ENCODE results near the gene MTHFD1. TPM values are rescaled to one million over a fixed set of nuclear protein-coding genes. Genes with fewer than 3 reads are reported as not detected.

Gene MTHFD1
- polyA plus RNA-seq, 3 donors: 11.8 to 21.3 (median 14.3) TPM

GRCh38 chr14:64444984-64445845, 57.1 kb downstream of the MTHFD1 start:
- no peak overlapping the region for H2AFZ ChIP-seq (ENCODE audit: insufficient read depth, low read depth, low read length, poor library complexity, severe bottlenecking)
- Mint-ChIP-seq H3K4me1 (no peaks in the 10 kb centered on the region), H3K27me3 (ENCODE audit: low read depth in 3 of 3) (no peaks in the 10 kb centered on the region), H3K9me3 (no peaks in the 10 kb centered on the region), H3K4me3 (no peak overlapping the region), H3K27ac (peak overlapping the region in 1 of 7 donors; percentile 72), H3K36me3 (peaks cover 51 to 61% of the 10 kb centered on the region in 2 donors)
- no peak overlapping the region for H3K27ac ChIP-seq (ENCODE audit: low read depth in 1 of 2, low read length in 2 of 2)
- no peak for DNase-seq
- H3K4me3 ChIP-seq (replicated peaks in 1 of 3; ENCODE audit: low read depth in 2 of 3, low read length in 3 of 3): no peak overlapping the region
- no peak overlapping the region for H3K4me2 ChIP-seq (replicated peaks; ENCODE audit: extremely low read depth, low read length, poor library complexity, severe bottlenecking)
- intact Hi-C loops (cut with micrococcal nuclease): no loop called here
- H3K4me1 ChIP-seq (ENCODE audit: control insufficient read depth in 1 of 2, insufficient read depth in 2 of 2, low read length in 2 of 2): no peaks in the 10 kb centered on the region
- no peaks in the 10 kb centered on the region for H3K79me2 ChIP-seq (ENCODE audit: insufficient read depth, low read length)
- no peak for TF ChIP-seq CTCF (IDR thresholded peaks at IDR 0.05)
- WGBS (ENCODE audit: insufficient coverage): no CpG with 5 or more reads among the region's 7 CpGs
- no peaks in the 10 kb centered on the region for H3K27me3 ChIP-seq (ENCODE audit: control insufficient read depth in 2 of 2, insufficient read depth in 2 of 2, low read length in 2 of 2)
- H3K9ac ChIP-seq (ENCODE audit: insufficient read depth, low read length, poor library complexity, severe bottlenecking): no peak overlapping the region
- no peaks in the 10 kb centered on the region for H3K9me3 ChIP-seq (replicated peaks in 1 of 2; ENCODE audit: control insufficient read depth in 1 of 2, insufficient read depth in 1 of 2, low read length in 2 of 2)
- peaks cover 32 to 84% of the 10 kb centered on the region in 2 donors for H3K36me3 ChIP-seq (replicated peaks in 1 of 2; ENCODE audit: control insufficient read depth in 1 of 2, insufficient read depth in 2 of 2, low read length in 2 of 2)
- H4K20me1 ChIP-seq (ENCODE audit: insufficient read depth, low read length): no peaks in the 10 kb centered on the region

GRCh38 chr14:64447876-64448670, 59.9 kb downstream of the MTHFD1 start:
- Histone ChIP-seq H3K9ac (ENCODE audit: insufficient read depth, low read length, poor library complexity, severe bottlenecking) (no peak overlapping the region), H3K27me3 (ENCODE audit: control insufficient read depth in 2 of 2, insufficient read depth in 2 of 2, low read length in 2 of 2) (no peaks in the 10 kb centered on the region), H3K9me3 (replicated peaks in 1 of 2; ENCODE audit: control insufficient read depth in 1 of 2, insufficient read depth in 1 of 2, low read length in 2 of 2) (no peaks in the 10 kb centered on the region), H3K4me1 (ENCODE audit: control insufficient read depth in 1 of 2, insufficient read depth in 2 of 2, low read length in 2 of 2) (no peaks in the 10 kb centered on the region), H4K20me1 (ENCODE audit: insufficient read depth, low read length) (no peaks in the 10 kb centered on the region), H3K36me3 (replicated peaks in 1 of 2; ENCODE audit: control insufficient read depth in 1 of 2, insufficient read depth in 2 of 2, low read length in 2 of 2) (peaks cover 32 to 77% of the 10 kb centered on the region in 2 donors), H3K4me2 (replicated peaks; ENCODE audit: extremely low read depth, low read length, poor library complexity, severe bottlenecking) (no peak overlapping the region), H3K4me3 (replicated peaks in 1 of 3; ENCODE audit: low read depth in 2 of 3, low read length in 3 of 3) (no peak overlapping the region), H3K27ac (ENCODE audit: low read depth in 1 of 2, low read length in 2 of 2) (no peak overlapping the region), H3K79me2 (ENCODE audit: insufficient read depth, low read length) (no peaks in the 10 kb centered on the region), H2AFZ (ENCODE audit: insufficient read depth, low read depth, low read length, poor library complexity, severe bottlenecking) (no peak overlapping the region)
- intact Hi-C loops (cut with micrococcal nuclease): no loop called here
- Mint-ChIP-seq H3K27me3 (ENCODE audit: low read depth in 3 of 3) (no peaks in the 10 kb centered on the region), H3K4me3 (no peak overlapping the region), H3K36me3 (peaks cover 44 to 54% of the 10 kb centered on the region in 2 donors), H3K9me3 (no peaks in the 10 kb centered on the region), H3K27ac (no peak overlapping the region), H3K4me1 (no peaks in the 10 kb centered on the region)
- no peak for DNase-seq
- TF ChIP-seq CTCF (IDR thresholded peaks at IDR 0.05): no peak
- WGBS (ENCODE audit: insufficient coverage): 95% methylated on average over 2 of the region's 5 CpGs

Data from CD14-positive monocyte (primary cell).